HG03103 (cell line): Measurements from ENCODE around the gene RLF.

Experiments used
- ATAC-seq: cut with Tn5 transposase; IDR thresholded peaks from one replicate; pipeline ENCODE4 v1.9.1; 2021; ENCODE audit warnings: low read depth; ENCODE audit not compliant: unreplicated experiment

Gene RLF

DNA sequence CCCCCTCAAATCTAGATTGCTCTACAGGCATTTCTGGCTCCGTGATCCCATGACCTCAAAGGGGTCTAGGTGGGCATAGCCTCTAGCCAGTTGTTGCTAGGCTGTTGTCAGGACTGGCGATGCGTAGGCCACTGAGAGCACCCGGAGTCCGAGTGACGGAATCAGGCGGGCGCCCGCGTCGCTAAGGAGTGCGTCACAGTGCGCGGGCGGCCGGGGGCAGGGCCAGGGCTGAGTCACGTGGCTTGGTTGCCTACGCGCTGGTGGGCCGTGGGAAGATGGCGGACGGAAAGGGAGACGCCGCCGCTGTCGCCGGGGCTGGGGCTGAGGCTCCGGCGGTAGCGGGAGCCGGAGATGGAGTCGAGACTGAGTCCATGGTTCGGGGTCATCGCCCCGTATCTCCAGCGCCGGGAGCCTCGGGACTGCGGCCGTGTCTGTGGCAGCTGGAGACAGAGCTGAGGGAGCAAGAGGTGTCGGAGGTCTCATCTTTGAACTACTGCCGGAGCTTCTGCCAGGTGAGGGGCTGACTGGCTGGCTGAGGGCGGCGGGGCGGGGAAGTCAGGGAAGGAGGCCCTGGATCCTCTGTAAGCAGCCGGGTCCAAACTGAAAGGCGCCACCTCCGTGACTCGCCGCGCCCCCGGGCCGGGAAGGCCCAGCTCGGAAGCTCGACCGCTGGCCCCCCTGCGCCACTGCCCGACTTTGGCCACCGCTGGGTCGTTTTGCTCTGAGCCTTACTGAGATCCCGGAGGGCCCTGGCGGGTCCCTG, at the start of gene RLF:
Gene RLF, plus strand, starts transcription at position 263 of the 763 bp plus-strand sequence. Its CDS starts 13 bp downstream, at position 276.
- ATAC-seq: peak; percentile 92

DNA sequence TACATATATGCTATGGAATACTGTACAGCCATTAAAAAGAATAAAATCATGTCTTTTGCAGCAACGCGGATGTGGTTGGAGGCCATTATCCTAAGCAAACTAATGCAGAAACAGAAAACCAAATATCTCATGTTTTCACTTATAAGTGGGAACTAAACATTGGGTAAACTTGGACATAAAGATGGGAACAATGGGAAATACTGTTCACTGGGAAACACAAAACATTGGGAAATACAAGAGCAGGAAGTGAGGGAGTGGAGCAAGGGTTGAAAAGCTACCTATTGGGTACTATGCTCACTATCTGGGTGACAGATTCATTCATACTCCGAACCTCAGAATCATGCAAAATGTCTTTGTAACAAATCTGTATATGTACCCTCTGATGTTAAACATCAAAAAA, 46.8 kb upstream of the RLF start:
- ATAC-seq: no peak

DNA sequence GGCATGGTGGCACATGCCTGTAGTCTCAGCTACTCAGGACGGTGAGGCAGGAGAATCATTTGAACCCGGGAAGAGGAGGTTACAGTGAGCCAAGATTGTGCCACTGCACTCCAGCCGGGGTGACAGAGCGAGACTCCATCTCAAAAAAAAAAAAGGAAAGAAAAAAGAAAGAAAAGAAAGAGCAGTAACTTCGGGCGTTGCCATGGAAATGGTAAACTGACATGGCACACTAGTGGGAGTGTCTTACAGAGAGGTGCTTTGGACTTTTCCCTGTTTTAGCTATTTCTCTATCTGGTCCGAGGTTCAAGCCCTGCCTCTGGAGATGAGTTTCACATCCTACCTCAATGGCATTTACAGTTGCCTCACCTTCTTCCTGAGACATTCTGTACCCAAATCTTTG, 41.1 kb upstream of the RLF start:
- ATAC-seq: no peak

- ATAC-seq: no peak
Observed at GRCh38 chr1:40122855-40123254, 38.3 kb upstream of the RLF start.

DNA sequence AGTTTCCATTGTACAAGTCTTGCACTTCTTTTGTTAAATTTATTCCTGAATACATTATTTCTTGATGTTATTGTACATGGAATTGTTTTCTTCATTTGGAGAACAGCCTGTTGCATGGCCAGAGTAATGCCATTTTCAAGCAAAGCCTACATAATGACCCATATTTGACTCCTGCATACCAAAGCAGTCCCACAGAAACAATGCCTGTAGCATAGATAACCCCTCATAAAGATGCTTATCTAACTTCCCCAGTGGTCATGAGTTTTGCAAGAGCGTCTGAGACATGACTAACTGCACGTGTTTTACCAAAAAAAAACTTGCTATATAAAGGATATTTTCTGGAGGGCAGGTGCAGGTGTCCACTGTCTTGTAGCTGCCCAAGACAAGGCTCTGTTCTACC, 30.3 kb upstream of the RLF start:
- ATAC-seq: no peak

DNA sequence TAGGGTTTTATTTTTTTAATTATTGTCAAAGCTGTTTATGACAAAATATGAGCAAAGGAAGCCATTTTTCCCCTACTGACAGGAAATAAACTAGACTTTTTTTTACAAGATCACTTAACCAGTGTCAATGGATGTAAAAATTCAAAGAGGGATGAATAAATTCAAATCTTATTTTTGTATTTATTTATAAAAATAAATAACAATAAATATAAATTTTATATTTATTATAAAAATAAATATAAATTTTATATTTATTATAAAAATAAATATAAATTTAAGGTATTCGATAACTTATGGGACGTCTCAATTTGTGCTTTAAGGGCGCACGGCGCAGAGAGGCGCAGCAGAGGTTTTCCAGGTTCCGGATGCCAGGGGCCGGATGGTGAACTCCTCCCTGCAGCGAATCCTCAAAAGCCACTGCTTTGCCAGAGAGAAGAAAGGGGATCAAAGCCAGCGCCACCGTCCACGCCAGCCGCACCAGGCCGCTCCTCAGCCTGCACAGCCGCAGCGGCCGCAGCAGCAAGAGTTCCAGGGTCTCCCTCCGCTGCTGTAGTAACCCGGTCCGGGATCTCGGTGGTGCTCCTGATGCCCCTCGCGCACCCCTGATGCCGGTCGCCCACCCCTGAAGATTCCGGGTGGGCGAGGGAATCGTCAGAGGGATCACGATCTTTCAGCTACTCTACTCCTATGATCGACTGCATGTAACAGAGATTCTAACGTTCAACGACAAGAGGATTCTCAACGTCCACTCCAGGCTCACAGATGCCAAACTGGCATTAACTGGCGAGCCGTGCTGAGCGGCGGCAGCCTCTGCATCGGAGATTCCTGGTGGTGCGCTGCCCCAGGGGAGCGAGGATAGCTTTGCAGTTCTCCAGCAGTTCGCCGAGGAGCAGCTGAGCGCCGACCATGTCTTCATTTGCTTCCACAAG, 28.5 kb upstream of the RLF start:
- ATAC-seq: no peak

DNA sequence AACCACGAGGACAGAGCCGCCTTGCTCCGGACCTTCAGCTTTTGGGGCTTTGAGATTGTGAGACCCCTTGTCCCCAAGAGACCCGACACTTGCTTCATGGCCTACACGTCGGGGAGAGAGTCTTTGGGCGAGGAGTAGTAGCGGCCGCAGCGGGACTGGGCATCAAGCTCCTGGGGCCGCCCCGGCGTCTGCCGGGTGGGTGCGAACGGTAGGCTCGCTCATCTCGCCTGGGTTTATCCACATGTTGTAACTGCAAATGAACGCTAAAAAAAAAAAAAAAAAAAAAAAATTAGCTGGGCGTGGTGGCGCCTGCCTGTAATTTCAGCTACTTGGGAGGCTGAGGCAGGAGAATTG, 27.9 kb upstream of the RLF start:
- ATAC-seq: no peak

GRCh38 chr1:40133839-40134238, 27.3 kb upstream of the RLF start:
- no peak for ATAC-seq

- no peak for ATAC-seq
Observed at GRCh38 chr1:40140211-40140973, 20.8 kb upstream of the RLF start.

DNA sequence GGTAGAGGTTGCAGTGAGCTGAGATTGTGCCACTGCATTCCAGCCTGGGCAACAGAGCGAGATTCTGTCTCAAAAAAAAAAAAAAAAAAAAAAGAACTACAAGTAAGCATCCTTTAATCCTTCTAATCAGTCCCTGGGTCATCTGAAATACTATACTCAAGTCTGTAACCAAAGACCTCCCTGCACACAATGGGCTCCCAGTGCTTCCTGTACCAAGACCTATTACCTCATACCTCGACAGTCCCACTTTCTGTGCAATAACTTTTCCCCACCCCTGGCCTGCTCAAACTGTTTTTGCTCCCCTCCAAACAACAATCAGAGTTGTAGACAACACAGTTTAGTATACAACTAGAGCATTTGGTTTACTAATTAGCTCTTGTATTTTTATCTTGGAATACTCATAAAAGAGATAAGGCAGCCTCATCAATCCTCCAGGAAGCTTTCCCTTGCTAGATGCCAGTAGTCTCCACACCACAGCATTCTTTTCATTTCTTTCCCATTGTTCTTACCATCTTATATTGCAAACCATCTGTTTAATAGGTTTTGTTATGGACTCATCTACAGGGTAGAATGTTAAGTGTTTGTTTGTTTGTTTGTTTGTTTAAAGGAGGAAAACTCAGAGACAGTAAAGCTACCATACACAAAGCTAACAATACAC, 19.2 kb upstream of the RLF start:
- ATAC-seq: no peak

DNA sequence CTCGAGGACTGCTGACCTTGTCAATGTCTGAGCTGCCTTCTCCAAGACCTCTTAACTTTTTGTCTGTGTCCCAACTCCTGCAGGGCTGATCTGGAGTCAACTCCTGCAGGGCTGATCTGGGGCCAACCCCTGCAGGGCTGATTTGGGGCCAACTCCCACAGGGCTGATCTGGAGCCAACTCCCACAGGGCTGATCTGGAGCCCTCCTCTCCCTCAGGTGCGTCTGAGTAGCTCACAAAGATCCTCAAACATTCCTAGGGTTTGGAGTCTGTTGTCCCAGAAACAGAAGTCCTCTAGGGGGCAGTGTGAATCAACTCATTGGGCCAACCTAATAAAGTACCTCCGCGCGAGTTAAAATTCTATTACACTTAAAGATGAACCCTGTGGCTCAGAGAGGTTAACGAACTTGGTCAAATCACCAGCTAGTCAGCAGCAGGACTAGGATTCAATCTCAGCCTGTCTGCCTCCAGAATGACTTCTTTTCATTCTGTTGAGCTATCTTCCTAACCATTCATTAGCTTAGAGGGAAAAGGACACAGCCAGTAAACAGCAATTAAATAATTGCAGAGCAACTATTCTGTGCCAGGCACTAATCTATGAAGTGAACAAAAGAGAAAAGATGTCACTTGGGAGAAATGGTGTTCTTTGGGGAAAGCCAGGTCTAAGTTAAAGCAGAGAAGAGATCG, 17.2 kb upstream of the RLF start:
- no peak for ATAC-seq

DNA sequence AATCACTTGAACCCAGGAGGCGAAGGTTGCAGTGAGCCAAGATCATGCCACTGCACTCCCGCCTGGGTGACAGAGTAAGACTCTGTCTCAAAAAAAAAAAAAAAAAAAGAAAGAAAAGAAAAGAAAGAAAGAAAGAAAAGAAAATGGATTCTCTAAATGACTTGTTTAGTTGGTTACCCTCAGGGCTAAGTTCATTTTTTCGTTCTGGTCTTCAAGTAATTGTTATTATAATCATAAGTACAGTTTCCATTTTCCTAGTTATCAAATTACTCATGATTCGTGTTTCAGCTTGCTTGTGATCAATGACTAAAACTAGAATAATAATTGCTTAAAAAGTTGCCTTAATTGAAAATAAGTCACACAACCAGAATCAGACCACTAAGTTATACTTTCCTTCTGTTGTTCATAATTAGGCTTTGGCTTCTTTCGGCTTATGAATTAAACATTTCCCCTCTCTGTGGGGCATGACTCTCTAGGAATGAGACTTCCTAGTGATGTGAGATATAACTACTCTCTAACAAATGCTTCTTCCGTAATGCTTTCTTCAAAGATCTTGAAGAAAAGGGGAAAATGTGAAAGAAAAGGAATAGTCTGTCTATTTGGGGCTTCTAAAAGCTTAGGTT, 9.6 kb upstream of the RLF start:
- no peak for ATAC-seq

GRCh38 chr1:40153073-40153770, 8.0 kb upstream of the RLF start:
- no peak for ATAC-seq

- no peak for ATAC-seq
Observed at GRCh38 chr1:40155135-40155534, 6.1 kb upstream of the RLF start.

- ATAC-seq: no peak
Observed at GRCh38 chr1:40155910-40156309, 5.3 kb upstream of the RLF start.

DNA sequence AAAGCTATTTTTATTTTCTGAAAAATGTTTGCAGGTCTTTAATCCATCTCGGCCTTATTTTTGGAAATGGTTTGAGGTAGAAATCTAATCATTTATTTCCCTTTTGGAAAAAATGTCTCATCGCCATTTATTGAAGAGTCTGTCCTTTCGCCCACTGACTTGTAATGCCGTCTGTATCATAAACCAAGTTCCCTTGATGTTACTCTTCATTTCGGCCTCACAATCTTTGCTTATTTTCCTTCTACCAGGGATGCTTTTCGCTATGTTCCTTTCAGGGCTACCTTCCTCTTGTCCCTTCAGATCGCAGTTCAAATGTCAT, 422 bp upstream of the RLF start:
- ATAC-seq: no peak

DNA sequence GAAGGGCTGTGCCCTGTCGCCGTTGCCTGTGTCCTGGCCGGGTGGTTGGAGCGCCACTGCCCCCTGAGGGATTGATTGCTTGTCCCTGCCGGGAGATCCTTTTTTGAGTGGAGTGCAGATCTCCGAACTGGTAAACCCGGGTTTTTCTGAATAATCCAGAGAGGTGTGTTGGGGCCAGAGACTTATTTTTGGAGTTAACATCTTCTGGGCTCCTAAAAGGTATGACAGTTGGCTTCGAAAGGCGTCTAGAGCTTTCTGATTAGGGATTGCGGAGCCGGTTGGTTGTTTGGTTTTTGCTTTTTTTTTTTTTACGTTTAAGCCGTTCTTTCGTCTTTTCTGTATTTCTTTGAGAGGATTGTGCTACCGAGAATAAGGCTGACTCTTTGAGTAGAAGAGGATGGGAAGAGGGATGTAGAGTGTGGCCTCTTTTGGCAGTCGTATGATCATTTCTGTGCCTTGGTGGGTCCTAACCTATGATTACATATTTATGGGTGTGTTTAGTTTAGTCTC, 756 bp downstream of the RLF start:
- no peak for ATAC-seq

DNA sequence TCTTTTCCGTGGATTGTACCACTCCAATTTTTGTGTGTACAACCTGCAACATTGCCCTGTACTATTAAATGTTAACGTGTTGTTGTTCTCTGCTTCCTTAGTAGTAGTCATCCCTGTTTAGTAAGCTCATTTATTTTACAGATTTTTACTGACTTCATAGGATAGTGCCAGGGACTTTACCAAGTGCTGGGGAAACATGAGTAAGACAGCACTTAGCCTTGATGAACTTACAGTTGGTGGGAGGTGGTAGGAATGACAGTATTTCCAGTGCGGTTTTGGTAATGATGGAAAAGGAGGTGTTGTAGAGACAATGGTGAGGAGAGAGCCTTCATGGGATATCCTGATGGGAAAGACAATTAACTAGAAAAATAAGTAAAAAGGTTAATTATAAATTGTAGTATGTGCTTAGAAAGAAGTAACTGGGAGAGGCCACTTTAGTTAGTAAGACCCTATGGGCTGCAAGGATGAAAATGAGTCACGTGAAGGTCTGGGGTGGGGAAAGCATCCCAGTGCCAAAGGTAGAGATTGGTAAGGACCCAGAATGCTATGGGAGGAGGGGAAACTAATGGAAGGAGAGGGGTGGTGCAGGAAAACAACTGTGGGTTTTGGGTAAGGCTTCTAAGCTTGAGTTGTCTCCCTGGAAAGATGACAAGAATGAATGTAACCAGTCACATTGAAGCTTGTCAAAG, 1.7 kb downstream of the RLF start:
- no peak for ATAC-seq
